Measurements from ENCODE around the gene ENDOG.

Gene ENDOG

GRCh38 chr9:128805661-128806060 lies 12.6 kb upstream of the ENDOG start:
- H3K4me3 ChIP-seq (ENCODE audit: low read length), result no peak overlapping the region
- H3K4me1 ChIP-seq (ENCODE audit: control insufficient read depth, low read depth, low read length), result no peaks in the 10 kb centered on the region
- no peak overlapping the region for H3K9ac ChIP-seq (ENCODE audit: low read length)
- H3K27me3 ChIP-seq (ENCODE audit: control insufficient read depth, insufficient read depth, low read length), result no peaks in the 10 kb centered on the region
- peaks cover 40% of the 10 kb centered on the region for H3K36me3 ChIP-seq (ENCODE audit: control insufficient read depth, low read depth, low read length)
- H3K27ac ChIP-seq (ENCODE audit: low read length), result no peak overlapping the region
- H3K9me3 ChIP-seq (ENCODE audit: control insufficient read depth, low read depth, low read length), result no peaks in the 10 kb centered on the region

- H3K9me3 ChIP-seq (ENCODE audit: control insufficient read depth, low read depth, low read length), result no peaks in the 10 kb centered on the region
- H3K27me3 ChIP-seq (ENCODE audit: control insufficient read depth, insufficient read depth, low read length), result no peaks in the 10 kb centered on the region
- no peak overlapping the region for H3K4me3 ChIP-seq (ENCODE audit: low read length)
- H3K4me1 ChIP-seq (ENCODE audit: control insufficient read depth, low read depth, low read length), result no peaks in the 10 kb centered on the region
- no peak overlapping the region for H3K27ac ChIP-seq (ENCODE audit: low read length)
- no peak overlapping the region for H3K9ac ChIP-seq (ENCODE audit: low read length)
- peaks cover 34% of the 10 kb centered on the region for H3K36me3 ChIP-seq (ENCODE audit: control insufficient read depth, low read depth, low read length)
Measured at GRCh38 chr9:128807827-128808226, 10.5 kb upstream of the ENDOG start.

DNA sequence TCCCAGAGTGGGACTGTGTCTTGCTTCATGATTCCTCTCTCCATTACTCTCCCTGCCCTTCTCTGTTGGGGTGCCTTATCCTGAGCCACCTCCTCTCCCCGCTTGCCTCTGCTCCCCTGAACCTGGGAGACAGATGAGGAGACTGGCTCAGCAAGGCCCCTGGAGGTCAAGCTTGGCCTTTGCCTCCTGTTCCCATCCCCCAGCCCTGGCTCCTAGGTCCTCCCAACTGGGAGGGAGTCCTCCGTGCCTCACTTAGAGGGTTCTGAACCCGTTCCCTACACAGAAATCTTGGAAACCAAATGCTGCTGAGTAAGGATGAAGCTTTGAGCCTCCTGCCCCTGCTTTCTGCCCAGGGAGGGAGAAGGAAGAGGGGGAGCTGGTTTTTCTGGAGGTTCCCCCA lies 9.8 kb upstream of the ENDOG start:
- H3K36me3 ChIP-seq (ENCODE audit: control insufficient read depth, low read depth, low read length), result peaks cover 27% of the 10 kb centered on the region
- H3K27me3 ChIP-seq (ENCODE audit: control insufficient read depth, insufficient read depth, low read length), result no peaks in the 10 kb centered on the region
- H3K9me3 ChIP-seq (ENCODE audit: control insufficient read depth, low read depth, low read length), result no peaks in the 10 kb centered on the region
- H3K4me1 ChIP-seq (ENCODE audit: control insufficient read depth, low read depth, low read length), result no peaks in the 10 kb centered on the region
- no peak overlapping the region for H3K27ac ChIP-seq (ENCODE audit: low read length)
- H3K4me3 ChIP-seq (ENCODE audit: low read length), result no peak overlapping the region
- H3K9ac ChIP-seq (ENCODE audit: low read length), result no peak overlapping the region

GRCh38 chr9:128809036-128809599 lies 9.2 kb upstream of the ENDOG start:
- Histone ChIP-seq H3K27me3 (ENCODE audit: control insufficient read depth, insufficient read depth, low read length) (no peaks in the 10 kb centered on the region), H3K27ac (ENCODE audit: low read length) (no peak overlapping the region), H3K4me3 (ENCODE audit: low read length) (no peak overlapping the region), H3K4me1 (ENCODE audit: control insufficient read depth, low read depth, low read length) (no peaks in the 10 kb centered on the region), H3K9me3 (ENCODE audit: control insufficient read depth, low read depth, low read length) (no peaks in the 10 kb centered on the region), H3K9ac (ENCODE audit: low read length) (no peak overlapping the region), H3K36me3 (ENCODE audit: control insufficient read depth, low read depth, low read length) (peaks cover 22% of the 10 kb centered on the region)

GRCh38 chr9:128809831-128810230 lies 8.5 kb upstream of the ENDOG start:
- Histone ChIP-seq H3K27me3 (ENCODE audit: control insufficient read depth, insufficient read depth, low read length) (no peaks in the 10 kb centered on the region), H3K4me1 (ENCODE audit: control insufficient read depth, low read depth, low read length) (no peaks in the 10 kb centered on the region), H3K9ac (ENCODE audit: low read length) (no peak overlapping the region), H3K36me3 (ENCODE audit: control insufficient read depth, low read depth, low read length) (peaks cover 19% of the 10 kb centered on the region), H3K4me3 (ENCODE audit: low read length) (no peak overlapping the region), H3K27ac (ENCODE audit: low read length) (no peak overlapping the region), H3K9me3 (ENCODE audit: control insufficient read depth, low read depth, low read length) (no peaks in the 10 kb centered on the region)

DNA sequence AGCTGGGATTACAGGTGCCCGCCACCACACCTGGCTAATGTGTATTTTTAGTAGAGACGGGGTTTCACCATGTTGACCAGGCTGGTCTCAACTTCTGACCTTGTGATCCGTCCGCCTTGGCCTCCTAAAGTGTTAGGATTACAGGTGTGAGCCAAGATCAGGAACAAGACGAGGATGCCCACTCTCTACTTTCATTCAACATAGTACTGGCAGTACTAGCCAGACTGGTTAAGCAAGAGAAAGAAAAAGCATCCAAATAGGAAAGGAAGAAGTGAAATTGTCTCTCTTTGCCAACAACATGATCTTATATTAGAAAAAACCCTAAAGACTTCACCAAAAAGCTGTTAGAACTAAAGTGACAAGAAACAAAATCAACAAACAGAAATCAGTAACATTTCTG lies 7.4 kb upstream of the ENDOG start:
- H3K27me3 ChIP-seq (ENCODE audit: control insufficient read depth, insufficient read depth, low read length), result no peaks in the 10 kb centered on the region
- no peaks in the 10 kb centered on the region for H3K9me3 ChIP-seq (ENCODE audit: control insufficient read depth, low read depth, low read length)
- H3K27ac ChIP-seq (ENCODE audit: low read length), result no peak overlapping the region
- H3K9ac ChIP-seq (ENCODE audit: low read length), result no peak overlapping the region
- H3K4me3 ChIP-seq (ENCODE audit: low read length), result no peak overlapping the region
- no peaks in the 10 kb centered on the region for H3K4me1 ChIP-seq (ENCODE audit: control insufficient read depth, low read depth, low read length)
- H3K36me3 ChIP-seq (ENCODE audit: control insufficient read depth, low read depth, low read length), result peaks cover 10% of the 10 kb centered on the region

- Histone ChIP-seq H3K9ac (ENCODE audit: low read length) (no peak overlapping the region), H3K9me3 (ENCODE audit: control insufficient read depth, low read depth, low read length) (no peaks in the 10 kb centered on the region), H3K27ac (ENCODE audit: low read length) (no peak overlapping the region), H3K27me3 (ENCODE audit: control insufficient read depth, insufficient read depth, low read length) (peaks cover 4% of the 10 kb centered on the region), H3K36me3 (ENCODE audit: control insufficient read depth, low read depth, low read length) (peaks cover 27% of the 10 kb centered on the region), H3K4me3 (ENCODE audit: low read length) (peak overlapping the region; percentile 61), H3K4me1 (ENCODE audit: control insufficient read depth, low read depth, low read length) (no peaks in the 10 kb centered on the region)
Measured at GRCh38 chr9:128818839-128819715, 777 bp downstream of the ENDOG start.

DNA sequence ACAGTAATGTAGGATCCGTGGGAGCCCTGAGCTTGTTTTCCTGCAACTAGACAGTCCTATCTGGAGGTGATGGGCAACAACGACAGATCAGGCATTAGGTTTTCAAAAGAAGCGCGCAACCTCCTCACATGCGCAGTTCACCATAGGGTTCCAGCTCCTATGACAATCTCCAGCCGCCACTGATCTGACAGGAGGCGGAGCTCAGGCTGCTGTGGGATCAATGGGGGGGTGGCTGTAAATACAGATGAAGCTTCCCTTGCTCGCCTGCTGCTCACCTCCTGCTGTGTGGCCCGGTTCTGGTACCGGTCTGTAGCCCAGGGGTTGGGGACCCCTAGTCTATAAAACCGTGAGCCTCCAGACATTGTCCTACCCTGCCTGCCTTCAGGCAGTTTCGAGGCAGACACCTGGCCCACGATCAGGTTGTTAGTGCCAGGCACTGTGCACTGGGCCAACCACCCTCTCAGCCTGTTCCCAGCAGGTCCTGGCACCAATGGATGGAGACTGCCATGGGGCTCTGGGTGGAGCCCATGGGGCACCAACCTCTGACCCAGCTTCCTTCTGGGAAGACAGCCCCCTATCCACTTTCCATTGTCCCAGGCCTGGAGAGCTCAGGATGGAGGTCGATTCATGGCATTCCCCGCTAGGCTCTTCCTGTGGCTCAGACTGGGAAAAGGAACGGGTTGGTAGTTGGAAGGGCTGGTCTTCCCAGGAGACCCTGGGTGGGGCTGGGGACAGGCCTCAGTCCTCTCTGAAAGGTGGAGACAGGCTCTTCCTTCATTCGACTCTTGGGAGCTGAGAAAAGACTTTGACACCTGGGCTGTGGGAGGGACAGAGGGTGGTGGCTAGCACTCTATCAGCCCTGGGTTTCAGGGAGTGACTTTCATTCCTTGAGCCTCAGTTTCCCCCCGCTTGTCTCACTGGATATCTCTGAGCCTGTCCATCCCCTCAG lies 1.7 kb downstream of the ENDOG start:
- Histone ChIP-seq H3K4me1 (ENCODE audit: control insufficient read depth, low read depth, low read length) (no peaks in the 10 kb centered on the region), H3K36me3 (ENCODE audit: control insufficient read depth, low read depth, low read length) (peaks cover 36% of the 10 kb centered on the region), H3K27me3 (ENCODE audit: control insufficient read depth, insufficient read depth, low read length) (peaks cover 4% of the 10 kb centered on the region), H3K9me3 (ENCODE audit: control insufficient read depth, low read depth, low read length) (no peaks in the 10 kb centered on the region), H3K27ac (ENCODE audit: low read length) (no peak overlapping the region), H3K4me3 (ENCODE audit: low read length) (no peak overlapping the region), H3K9ac (ENCODE audit: low read length) (no peak overlapping the region)

- no peak overlapping the region for H3K4me3 ChIP-seq (ENCODE audit: low read length)
- H3K9ac ChIP-seq (ENCODE audit: low read length), result no peak overlapping the region
- no peaks in the 10 kb centered on the region for H3K9me3 ChIP-seq (ENCODE audit: control insufficient read depth, low read depth, low read length)
- H3K36me3 ChIP-seq (ENCODE audit: control insufficient read depth, low read depth, low read length), result peaks cover 46% of the 10 kb centered on the region
- H3K27me3 ChIP-seq (ENCODE audit: control insufficient read depth, insufficient read depth, low read length), result peaks cover 4% of the 10 kb centered on the region
- no peak overlapping the region for H3K27ac ChIP-seq (ENCODE audit: low read length)
- no peaks in the 10 kb centered on the region for H3K4me1 ChIP-seq (ENCODE audit: control insufficient read depth, low read depth, low read length)
Measured at GRCh38 chr9:128820665-128821583, 2.6 kb downstream of the ENDOG start.

DNA sequence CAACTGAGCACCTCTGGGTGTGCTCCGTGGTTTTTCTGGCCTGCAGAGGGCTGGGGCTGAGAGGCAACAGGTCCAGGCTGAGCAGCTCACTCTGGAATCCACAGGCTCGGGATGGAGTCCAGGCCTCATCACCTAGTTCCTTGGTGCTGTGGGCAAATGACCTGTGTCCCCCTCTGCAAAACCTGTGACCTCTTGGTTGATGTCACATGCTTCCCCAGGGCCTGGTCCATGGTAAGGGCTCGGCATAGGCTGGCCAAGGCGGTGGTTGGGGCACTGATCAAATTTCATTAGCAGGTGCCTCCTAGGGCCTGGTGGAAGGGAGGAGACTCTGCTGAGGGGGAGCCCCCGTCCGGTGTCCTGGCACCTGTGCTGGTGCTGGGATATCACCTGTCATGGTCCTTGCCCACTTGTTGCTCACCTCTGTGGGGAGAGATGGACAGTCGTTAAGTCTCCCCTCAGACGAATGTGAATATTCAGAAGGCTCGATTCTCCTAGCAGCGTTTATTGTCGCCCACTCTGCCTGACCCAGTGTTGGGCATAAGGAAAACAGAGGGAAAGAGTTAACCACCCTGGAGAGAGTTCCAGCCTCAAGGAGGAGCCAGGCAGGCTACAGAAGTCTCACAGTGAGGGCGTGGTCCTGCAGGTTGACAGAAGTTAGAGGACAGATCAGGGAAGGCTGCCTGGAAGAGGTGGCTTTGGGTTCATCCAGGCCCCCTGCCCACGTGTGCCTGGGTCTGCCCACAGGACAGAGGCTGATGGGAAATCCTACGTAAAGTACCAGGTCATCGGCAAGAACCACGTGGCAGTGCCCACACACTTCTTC lies 3.5 kb downstream of the ENDOG start:
- Histone ChIP-seq H3K4me1 (ENCODE audit: control insufficient read depth, low read depth, low read length) (no peaks in the 10 kb centered on the region), H3K27ac (ENCODE audit: low read length) (no peak overlapping the region), H3K4me3 (ENCODE audit: low read length) (no peak overlapping the region), H3K36me3 (ENCODE audit: control insufficient read depth, low read depth, low read length) (peaks cover 50% of the 10 kb centered on the region), H3K9me3 (ENCODE audit: control insufficient read depth, low read depth, low read length) (no peaks in the 10 kb centered on the region), H3K27me3 (ENCODE audit: control insufficient read depth, insufficient read depth, low read length) (peaks cover 4% of the 10 kb centered on the region), H3K9ac (ENCODE audit: low read length) (no peak overlapping the region)

All from iPS-18a (cell line).